H1 (cell line): ENCODE results near the gene EML5.

Source experiments
- ATF2 ChIP-seq: IDR thresholded peaks from 2 replicates; pipeline ENCODE4 v1.6.1; 2012; ENCODE audit warnings: low read length, inconsistent platforms
- BCL11A ChIP-seq, 2 experiments: IDR thresholded peaks; one replicate each; pipeline ENCODE4 v1.6.1; 2011; ENCODE audit warnings: low read depth in 2 of 2, low read length in 2 of 2, mild to moderate bottlenecking in 2 of 2
- CHD2 ChIP-seq: IDR thresholded peaks from 2 replicates; pipeline ENCODE4 v1.6.1; 2012; ENCODE audit warnings: low read length, improper control_type of control experiment
- CTCF ChIP-seq, 3 experiments: IDR thresholded peaks; 1 replicate in 2 of 3; 2 replicates in 1 of 3; pipeline versions ENCODE4 v1.5.1 to v1.6.1; 2011; ENCODE audit warnings: low read length in 3 of 3, mild to moderate bottlenecking in 3 of 3, inconsistent platforms in 2 of 3, low read depth in 1 of 3, moderate library complexity in 1 of 3; ENCODE audit not compliant: insufficient read depth in 1 of 3; ENCODE audit errors: control extremely low read depth in 1 of 3
- EZH2 ChIP-seq: fragments of 200-600 bp; sonication (generic); IDR thresholded peaks from 2 replicates; pipeline ENCODE4 v1.7.1; 2012; ENCODE audit warnings: low read depth, mild to moderate bottlenecking, moderate library complexity, low read length, inconsistent platforms; ENCODE audit not compliant: severe bottlenecking
- FOSL1 ChIP-seq: IDR thresholded peaks from 2 replicates; pipeline ENCODE4 v1.6.1; 2011; ENCODE audit warnings: mild to moderate bottlenecking, low read depth, low read length, moderate library complexity; ENCODE audit not compliant: insufficient read depth
- MAX ChIP-seq: IDR thresholded peaks from 2 replicates; pipeline ENCODE4 v1.6.1; 2012; ENCODE audit warnings: inconsistent platforms
- POLR2A ChIP-seq, 2 experiments: IDR thresholded peaks; 1 replicate in 1 of 2; 2 replicates in 1 of 2; pipeline ENCODE4 v1.6.1; 2011; ENCODE audit warnings: low read depth in 2 of 2, low read length in 2 of 2, mild to moderate bottlenecking in 2 of 2; ENCODE audit errors: control extremely low read depth in 1 of 2
- YY1 ChIP-seq: IDR thresholded peaks from 2 replicates; pipeline ENCODE4 v1.6.1; 2011; ENCODE audit warnings: low read depth, mild to moderate bottlenecking, low read length

- TF ChIP-seq CTCF (IDR thresholded peaks at IDR 0.05; ENCODE audit: control extremely low read depth in 1 of 3, insufficient read depth in 1 of 3, low read depth in 1 of 3, low read length in 3 of 3) (no peak), POLR2A (IDR thresholded peaks at IDR 0.05; ENCODE audit: control extremely low read depth in 1 of 2, low read depth in 2 of 2, low read length in 2 of 2) (no peak), ATF2 (no peak), BCL11A (IDR thresholded peaks at IDR 0.05; ENCODE audit: low read depth in 2 of 2, low read length in 2 of 2) (no peak), CHD2 (no peak), FOSL1 (no peak), MAX (no peak), YY1 (no peak), EZH2 (no peak)
These were observed 43.6 kb downstream of the EML5 start for GRCh38 chr14:88749139-88749538.
